Dermis microvascular lymphatic vessel endothelial cell (primary cell): ENCODE results near the gene LRMDA. TPM values are rescaled to one million over a fixed set of nuclear protein-coding genes. Genes with fewer than 3 reads are reported as not detected.
"Not testable (repeated sequence)": the region's sequence is repeated elsewhere in the genome, so short reads cannot be mapped to it uniquely, and the experiment has no call there.

Experiments
- DNase-seq, 2 donors: peaks; one replicate each; pipeline versions ENCODE4 v3.0.0 to v3.0.0-alpha.2; 2010; ENCODE audit warnings: low read depth in 2 of 2
- total RNA-seq: library from RNA; depleted of rRNA; stranded (reverse); fragments of >200 nt; gene quantifications from 2 replicates; pipeline ENCODE4 v1.2.1, GENCODE V29; 2014

Gene LRMDA
- total RNA-seq, 1 donor from 2014 or later: 10.4 TPM

DNA sequence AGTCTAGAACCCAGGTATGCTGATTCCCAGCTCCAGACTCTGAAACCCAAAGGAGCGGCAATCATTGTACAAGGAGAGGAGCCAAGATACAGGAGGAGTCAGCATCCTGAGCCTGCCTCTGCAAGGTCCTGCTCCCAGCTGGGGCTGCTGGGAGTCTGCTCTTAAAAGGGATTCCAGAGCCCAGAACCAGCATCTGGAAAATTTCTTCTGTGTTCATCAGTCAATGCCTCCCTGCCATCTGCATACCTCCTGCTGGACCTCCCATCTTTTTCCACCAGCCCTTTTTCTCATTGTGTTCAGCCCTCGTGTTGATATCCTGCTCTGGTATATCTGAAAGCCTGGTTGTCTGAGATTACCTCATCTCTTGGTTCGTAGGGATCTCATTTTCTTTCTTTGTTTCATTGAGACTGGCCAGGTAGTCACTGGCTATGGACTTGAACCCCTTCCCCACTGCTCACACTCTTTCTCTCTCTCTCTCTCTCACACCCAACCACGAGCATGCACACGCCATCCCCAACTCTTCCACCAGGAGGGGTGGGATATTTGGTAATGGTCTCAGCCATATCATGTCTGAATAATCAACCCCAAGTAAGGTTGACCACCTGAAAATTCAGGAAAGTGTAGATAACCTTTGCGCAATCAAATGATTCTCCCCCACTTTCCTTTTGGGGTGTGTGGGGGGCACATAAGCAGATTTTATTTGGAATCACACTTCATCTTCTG is 608.8 kb downstream of the LRMDA start:
- DNase-seq: no peak

DNA sequence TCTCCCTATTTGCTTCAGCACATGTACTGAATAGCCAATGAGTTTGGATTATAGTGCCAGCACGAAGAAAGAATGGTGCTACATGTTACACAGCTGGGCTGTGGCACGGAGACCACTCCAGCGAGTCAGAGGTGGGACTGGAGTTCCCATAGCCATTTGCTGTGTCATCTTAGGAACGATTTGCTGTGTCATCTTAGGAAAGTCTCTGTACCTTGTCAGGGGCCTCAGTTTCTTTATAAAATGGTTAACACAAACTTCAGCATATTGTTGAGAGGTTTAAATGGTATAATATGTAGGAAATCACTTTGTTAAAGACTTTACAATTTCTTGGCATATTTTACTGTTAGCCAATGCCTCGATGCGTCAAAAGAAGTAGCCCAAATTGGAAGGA is 609.4 kb downstream of the LRMDA start:
- DNase-seq: no peak

DNA sequence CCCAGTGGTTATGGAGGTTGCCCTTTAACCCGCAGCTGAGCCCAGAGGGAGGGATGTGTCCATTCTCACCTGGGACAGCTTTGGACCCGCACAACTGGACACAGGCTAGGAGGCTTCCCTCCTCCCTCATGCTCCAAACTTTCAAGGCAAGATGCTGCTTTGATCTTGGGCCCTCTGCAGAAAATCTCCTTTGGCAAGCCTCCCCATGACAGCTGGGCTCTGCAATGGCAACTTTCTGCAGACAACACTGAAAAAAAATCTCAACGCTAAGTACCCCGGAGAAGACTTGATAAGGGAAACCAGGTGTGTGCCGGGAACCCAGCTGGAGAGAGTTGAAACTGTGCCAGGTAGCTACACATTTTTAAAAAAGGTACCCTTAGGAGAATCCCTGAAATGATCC is 610.1 kb downstream of the LRMDA start:
- DNase-seq: no peak

GRCh38 chr10:76043261-76043660 is 611.8 kb downstream of the LRMDA start:
- DNase-seq: no peak

- DNase-seq: no peak
Observed at GRCh38 chr10:76044751-76045150, 613.3 kb downstream of the LRMDA start.

GRCh38 chr10:76045174-76045573 is 613.8 kb downstream of the LRMDA start:
- DNase-seq: no peak

GRCh38 chr10:76047521-76047920 is 616.1 kb downstream of the LRMDA start:
- no peak for DNase-seq

DNA sequence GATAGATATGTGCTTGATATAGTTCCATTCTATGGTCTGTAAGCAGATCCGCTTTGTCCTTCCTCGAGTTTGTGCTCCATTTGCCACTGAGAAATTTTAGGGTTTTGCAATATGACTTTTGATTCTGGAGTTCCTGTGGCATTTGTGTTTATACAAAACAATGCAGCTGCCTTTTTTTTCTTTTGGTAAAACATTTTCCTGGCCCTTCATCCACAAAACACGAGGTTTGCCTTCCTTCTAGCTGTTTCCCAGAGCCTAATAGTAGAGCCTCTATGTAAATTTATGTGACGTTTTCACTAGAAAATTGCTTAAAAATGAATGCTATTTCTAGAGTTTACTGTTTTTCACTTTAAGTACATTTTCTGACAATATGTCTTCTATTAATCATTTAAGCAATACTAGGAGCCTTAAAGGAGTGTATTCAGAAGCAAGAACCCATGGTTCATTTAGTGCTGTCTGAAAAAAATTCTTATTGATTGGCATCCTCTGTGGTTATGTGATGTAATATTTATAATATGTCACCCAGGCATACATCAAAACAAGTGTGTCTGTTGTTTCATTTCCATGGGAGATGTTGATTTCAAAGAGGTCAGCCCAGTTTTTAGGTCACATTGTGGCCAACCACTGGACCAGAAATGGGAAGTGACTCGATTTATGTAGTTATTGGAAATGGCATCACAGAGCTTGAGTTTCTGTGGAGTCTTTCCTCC is 618.3 kb downstream of the LRMDA start:
- no peak for DNase-seq

DNA sequence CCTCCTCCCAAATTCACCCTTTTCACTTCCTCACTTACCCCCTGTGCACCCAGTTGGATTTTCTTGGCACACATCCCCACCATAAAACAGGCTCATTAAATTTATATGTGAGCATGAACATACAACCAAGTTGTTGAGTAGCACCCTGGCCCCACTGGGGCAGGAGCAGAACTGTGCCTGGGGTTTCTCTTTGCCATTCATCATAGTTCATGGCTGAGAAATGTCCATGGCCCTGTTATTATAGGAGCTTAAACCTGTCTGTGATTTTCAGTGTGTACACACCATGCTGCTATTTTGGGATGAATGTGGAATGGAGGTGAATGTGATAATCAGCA is 618.8 kb downstream of the LRMDA start:
- DNase-seq: no peak

- no peak for DNase-seq
Observed at GRCh38 chr10:76051007-76051936, 619.8 kb downstream of the LRMDA start.

- DNase-seq: no peak
Observed at GRCh38 chr10:76052682-76053503, 621.5 kb downstream of the LRMDA start.

GRCh38 chr10:76055466-76055865 is 624.0 kb downstream of the LRMDA start:
- no peak for DNase-seq

- DNase-seq: no peak
Observed at GRCh38 chr10:76055963-76056362, 624.5 kb downstream of the LRMDA start.

DNA sequence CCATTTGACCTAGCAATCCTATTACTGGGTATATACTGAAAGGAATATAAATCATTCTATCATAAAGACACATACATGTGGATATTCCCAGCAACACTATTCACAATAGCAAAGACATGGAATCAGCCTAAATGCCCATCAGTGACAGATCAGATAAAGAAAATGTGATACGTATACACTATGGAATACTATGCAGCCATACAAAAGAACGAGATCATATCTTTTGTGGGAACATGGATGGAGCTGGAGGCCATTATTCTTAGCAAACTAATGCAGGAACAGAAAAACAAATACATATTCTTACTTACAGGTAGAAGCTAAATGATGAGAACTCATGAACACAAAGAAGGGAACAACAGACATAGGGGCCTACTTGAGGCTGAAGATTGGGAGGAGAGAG is 629.6 kb downstream of the LRMDA start:
- DNase-seq: not testable (repeated sequence)

DNA sequence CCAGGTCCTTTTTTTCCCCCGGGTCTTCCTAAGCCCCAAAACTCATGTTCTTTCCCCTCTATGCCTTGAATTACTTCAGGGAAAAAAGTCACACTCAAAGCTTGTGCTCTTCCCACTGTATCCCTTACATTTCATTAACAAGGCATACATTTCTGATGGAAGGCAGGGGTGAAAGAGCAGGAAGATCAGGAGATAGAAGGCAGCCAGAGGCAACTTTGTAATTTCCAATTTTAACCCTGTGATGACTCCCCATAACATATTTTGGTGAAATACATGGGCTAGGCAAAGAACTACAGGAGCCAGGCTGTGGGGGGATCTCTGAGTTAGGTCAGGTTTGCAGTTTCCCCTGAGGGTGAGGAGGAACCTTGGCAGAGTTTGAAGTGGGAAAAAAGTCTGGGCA is 635.0 kb downstream of the LRMDA start:
- no peak for DNase-seq

- no peak for DNase-seq
Observed at GRCh38 chr10:76067447-76067846, 636.0 kb downstream of the LRMDA start.

DNA sequence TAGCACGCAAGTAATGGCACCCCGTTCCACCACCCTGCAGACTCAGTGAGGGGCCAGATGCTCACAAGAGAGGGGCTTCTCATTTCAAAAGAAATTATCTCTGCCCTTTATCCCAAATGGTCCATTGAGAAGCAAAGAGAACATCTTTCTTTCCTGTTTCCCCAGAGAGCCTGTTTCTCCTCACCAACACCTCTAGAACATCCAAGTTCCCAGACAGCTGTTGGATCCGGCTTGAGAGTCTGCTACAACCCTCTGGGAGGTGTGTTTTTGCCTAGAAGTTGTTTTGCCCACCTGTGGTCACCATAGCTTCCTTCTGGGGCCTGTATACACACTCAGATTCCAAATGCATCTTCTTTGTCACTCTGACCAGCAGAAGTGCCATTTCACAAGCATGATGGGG is 637.4 kb downstream of the LRMDA start:
- DNase-seq: no peak

- DNase-seq: no peak
Observed at GRCh38 chr10:76070916-76071315, 639.5 kb downstream of the LRMDA start.

DNA sequence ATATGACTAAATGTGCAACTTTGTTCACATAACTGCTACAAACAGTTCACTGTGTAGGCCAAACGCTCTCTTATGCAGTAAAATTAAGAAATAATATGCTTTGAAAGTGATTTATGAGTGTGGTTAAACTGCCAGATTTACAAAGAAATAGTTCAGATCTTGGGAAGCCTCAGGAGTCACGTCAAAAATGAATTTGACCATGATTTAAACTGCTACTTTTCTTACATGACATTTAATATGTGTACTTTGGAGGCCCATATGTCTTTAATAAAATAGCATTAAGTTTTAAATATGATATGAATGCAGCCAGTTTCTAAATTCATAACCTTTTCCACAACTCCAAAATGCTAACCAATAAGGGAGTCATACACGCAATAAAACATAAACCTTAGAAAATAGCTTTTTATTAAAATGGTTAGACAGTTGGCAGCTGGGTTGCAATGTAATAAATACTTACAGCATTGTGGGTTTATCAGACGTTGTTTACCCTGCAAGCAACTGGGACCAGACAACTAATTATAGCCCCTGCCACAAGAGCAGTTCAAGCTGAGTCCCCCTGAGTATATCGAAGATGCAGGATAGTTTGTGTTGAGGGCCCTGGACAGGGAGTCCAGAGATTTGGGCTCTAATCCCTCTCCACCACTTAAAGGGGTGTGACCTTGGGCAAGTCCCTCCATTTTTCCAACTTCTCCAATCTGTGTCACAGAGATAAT is 640.4 kb downstream of the LRMDA start:
- DNase-seq: no peak

GRCh38 chr10:76072384-76072783 is 641.0 kb downstream of the LRMDA start:
- DNase-seq: no peak

DNA sequence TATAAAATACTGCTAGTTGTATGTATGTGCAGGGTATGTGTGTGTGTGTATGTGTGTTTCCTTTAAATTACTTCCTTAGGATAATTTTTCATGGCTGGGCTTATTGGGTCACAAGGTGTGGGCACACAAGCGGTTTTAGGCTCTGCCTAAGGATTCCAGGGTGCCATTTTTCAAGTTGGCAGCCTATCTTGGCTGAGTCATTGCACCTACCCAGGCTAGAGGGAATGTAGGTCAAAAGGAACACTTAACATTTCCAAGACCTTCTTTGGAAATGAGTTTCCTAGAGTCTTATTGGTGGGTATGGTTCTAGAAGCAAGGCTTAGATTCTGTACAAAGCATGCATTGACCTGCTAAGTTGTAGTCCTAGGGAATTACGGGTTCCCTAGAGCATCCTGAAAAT is 642.1 kb downstream of the LRMDA start:
- no peak for DNase-seq
